ENCODE measurements around the gene SSC4D.

Gene SSC4D

DNA sequence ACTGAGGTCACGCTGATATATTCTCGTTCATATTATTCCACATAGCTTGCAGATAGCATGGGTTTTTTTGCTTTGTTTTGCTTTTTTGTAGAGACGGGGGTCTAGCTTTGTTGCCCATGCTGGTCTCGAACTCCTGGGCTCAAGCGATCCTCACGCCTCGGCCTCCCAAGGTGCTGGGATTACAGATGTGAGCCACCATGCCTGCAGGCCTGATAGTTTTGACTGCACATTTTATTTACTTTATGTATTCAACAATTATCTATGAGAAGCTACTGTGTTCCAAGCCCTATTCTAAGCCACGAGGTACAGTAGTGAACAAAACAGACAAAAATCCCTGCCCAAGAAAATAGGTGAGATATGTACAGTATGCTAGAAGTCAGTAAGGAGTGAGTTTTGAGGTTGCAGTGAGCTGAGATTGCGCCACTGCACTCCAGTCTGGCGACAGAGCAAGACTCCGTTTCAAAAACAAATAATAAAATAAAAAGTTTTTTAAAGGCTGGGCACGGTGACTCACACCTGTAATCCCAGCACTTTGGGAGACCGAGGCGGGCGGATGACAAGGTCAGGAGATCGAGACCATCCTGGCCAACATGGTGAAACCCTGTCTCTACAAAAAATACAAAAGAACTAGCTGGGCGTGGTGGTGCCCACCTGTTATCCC, 49.4 kb downstream of the SSC4D start:
- no peak for ATAC-seq (replicated peaks)

DNA sequence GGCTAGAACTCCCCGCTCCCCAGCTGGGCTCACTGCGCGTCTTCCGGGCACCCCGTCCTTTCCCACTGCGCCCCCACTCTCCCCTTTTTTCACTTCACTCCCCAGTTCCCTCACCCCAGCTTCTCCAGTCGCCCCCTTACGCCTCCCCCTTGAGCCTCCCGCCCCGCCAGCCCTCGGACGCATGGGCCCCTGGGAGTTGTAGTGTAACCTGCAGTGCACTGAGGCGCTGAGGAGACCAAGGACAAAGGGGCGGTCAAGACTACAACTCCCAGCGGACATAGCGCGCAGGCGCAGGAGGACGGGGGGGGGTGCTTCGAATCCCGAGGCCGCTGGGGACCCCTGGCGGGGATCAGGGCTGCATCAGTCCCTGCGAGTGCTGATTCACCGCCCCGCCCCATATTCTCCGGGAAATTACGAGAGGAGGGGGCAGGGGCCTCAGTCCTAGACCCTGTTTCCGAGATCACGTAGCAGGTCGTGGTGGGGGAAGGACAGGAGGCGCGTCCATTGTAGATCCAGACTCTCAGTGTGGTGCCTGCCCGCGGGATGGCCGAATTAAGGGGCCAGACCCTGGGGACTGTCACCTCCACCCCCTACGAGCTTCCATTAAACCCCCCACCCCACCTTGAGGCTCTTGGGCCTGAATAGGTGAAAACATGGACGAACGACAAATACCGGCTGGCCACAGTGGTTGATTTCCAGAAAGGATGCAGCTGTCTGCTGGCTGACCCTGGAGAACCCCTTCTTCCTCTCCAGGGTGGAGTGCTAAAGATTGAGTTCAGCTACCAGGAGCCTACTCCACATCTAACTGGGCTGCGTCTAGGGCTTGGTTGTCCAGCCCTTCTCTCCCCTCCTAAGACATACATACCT, 50.2 kb downstream of the SSC4D start:
- Mint-ChIP-seq H3K9me3 (no peaks in the 10 kb centered on the region), H3K4me1 (ENCODE audit: low read depth in 2 of 2) (peaks cover 22 to 40% of the 10 kb centered on the region in 2 donors)
- DNase-seq, result peak; percentile 90 to 95 (median 93)

More for the DNA sequence above, 49.4 kb downstream of the SSC4D start:
- DNase-seq, result no peak
- H3K27ac Mint-ChIP-seq, result peak overlapping the region; percentile 94 to 95
- H3K9me3 Mint-ChIP-seq, result no peaks in the 10 kb centered on the region
- H3K36me3 Mint-ChIP-seq (ENCODE audit: insufficient read depth), result peaks cover 24% of the 10 kb centered on the region
- no peaks in the 10 kb centered on the region for H3K27me3 Mint-ChIP-seq
- H3K4me3 Mint-ChIP-seq, result peak overlapping the region; percentile 94 to 96
- H3K4me1 Mint-ChIP-seq (ENCODE audit: low read depth in 2 of 2), result peaks cover 25 to 39% of the 10 kb centered on the region in 2 donors

DNA sequence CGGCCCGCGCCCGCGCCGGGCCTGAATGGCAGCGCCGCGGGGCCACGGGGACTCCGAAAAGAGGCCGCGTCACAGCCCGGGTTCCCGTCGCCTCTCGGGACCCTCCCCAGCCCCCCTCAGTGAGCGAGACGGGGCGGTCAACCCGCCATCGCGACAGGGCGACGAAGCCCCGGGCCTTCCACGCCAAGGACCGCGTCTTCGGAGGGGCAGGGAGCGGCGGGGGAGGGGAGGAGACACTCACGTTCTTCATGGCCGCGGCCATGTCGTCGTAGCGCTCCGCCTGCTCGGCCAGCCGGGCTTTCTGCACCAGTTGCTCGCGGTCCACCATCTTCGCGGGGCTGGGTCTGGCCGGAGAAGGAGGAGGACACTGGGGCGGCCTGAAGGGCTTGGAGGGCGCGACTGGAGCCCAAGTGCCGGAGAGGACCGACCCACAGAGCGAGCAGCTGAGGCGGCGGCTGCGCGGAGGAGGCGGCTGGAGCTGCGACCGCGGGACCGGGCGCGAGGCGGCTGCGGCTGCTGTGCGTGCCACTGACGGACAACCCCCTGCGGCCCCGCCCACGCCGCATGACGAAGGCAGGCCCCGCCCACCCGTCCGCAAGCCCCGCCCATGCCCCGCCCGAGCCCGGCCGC, 50.9 kb downstream of the SSC4D start, which contains the start of gene YWHAG:
YWHAG (minus strand) TSS at position 511 of the 630 bp plus-strand sequence; CDS start at position 328, 183 bp downstream.
- Mint-ChIP-seq H3K36me3 (ENCODE audit: insufficient read depth) (peaks cover 24% of the 10 kb centered on the region), H3K4me3 (peak within 1 kb of the TSS; percentile 94 to 96), H3K4me1 (ENCODE audit: low read depth in 2 of 2) (peaks cover 20 to 37% of the 10 kb centered on the region in 2 donors), H3K27me3 (no peaks in the 10 kb centered on the region), H3K27ac (peak within 1 kb of the TSS; percentile 95), H3K9me3 (no peaks in the 10 kb centered on the region)
- ATAC-seq (replicated peaks) (peak; percentile 73), DNase-seq (peak in 2 of 3 experiments; percentile 81)

More for the DNA sequence above, 50.2 kb downstream of the SSC4D start:
- peak; percentile 91 for ATAC-seq (replicated peaks)
- Mint-ChIP-seq H3K4me3 (peak overlapping the region; percentile 94 to 96), H3K27ac (peak overlapping the region; percentile 94 to 95), H3K27me3 (no peaks in the 10 kb centered on the region), H3K36me3 (ENCODE audit: insufficient read depth) (peaks cover 24% of the 10 kb centered on the region)

DNA sequence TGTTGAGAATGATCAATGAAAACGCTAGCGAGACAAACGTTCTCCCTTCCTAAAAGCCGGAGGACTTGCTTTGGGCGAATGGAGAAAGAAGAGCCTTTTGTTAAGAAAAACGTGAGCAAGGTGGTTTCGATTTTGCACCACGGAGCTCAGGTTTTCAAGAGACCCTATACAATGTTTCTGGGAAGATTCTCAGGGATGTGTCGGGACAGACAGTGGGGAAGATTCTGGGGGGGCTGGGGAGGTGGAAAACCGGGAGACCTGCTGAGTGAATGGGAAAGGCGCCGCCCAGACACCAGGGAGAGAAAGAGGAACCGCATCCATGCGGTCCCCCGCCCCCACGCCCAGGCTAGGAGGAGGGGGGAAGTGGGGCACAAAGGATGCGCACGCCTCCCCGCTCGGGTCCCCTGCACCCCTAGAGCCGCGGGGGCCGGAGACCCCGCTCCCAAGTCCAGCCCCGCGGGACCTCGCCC, 51.5 kb downstream of the SSC4D start:
- Mint-ChIP-seq H3K4me3 (peak overlapping the region; percentile 94 to 96), H3K36me3 (ENCODE audit: insufficient read depth) (peaks cover 24% of the 10 kb centered on the region), H3K27me3 (no peaks in the 10 kb centered on the region), H3K9me3 (no peaks in the 10 kb centered on the region), H3K4me1 (ENCODE audit: low read depth in 2 of 2) (peaks cover 20 to 37% of the 10 kb centered on the region in 2 donors), H3K27ac (peak overlapping the region; percentile 95)
- ATAC-seq (replicated peaks) (peak; percentile 2), DNase-seq (peak in 1 of 3 experiments; percentile 11)

DNA sequence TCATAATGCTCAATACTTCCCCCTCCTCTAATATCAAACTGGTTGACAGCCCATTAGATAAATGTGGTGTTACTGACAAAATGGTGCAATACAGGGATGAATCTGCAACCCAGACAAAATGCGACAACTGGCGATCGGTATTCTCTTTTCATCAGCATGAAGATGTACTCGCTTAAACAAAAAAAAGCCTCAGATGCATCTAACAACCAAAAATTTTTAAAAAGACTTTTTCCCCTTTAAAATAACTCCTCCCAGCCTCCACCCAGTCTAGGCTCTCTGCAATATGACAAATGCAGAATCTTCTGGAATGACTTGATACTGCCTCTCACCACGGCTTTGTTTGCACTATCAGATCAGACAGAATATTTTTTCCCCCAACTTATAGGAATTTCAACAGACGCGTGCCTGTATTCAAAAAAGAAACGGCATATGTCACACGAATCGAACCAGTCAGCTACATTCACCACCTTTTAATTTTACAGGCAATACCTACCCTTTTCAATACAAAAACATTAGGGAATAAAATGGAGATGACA, 52.0 kb downstream of the SSC4D start:
- peak overlapping the region; percentile 95 for H3K27ac Mint-ChIP-seq
- H3K4me1 Mint-ChIP-seq (ENCODE audit: low read depth in 2 of 2), result peaks cover 23 to 40% of the 10 kb centered on the region in 2 donors
- DNase-seq, result no peak
- peak overlapping the region; percentile 94 to 96 for H3K4me3 Mint-ChIP-seq
- H3K36me3 Mint-ChIP-seq (ENCODE audit: insufficient read depth), result peaks cover 24% of the 10 kb centered on the region
- no peaks in the 10 kb centered on the region for H3K27me3 Mint-ChIP-seq
- no peak for ATAC-seq (replicated peaks)
- H3K9me3 Mint-ChIP-seq, result no peaks in the 10 kb centered on the region

DNA sequence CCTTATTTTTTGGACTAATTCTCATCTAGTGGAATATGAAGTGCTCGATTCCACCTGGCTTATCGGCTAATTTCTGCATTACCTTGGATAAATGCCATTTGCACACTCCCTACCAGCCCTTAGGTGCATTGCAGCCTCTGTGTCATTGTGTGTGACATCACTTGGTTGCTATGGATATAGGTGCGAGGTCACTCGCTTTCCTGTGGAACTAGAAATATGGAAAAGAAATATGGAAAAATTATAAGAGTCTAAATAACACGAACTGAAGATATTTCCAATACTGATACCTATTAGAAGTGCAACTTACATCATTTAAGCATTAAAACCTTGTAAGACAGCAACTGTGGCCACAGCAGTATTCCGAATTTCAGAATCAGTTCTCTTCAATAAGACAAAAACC, 52.7 kb downstream of the SSC4D start:
- Mint-ChIP-seq H3K4me1 (ENCODE audit: low read depth in 2 of 2) (peaks cover 29 to 47% of the 10 kb centered on the region in 2 donors), H3K36me3 (ENCODE audit: insufficient read depth) (peaks cover 24% of the 10 kb centered on the region), H3K9me3 (no peaks in the 10 kb centered on the region), H3K27me3 (no peaks in the 10 kb centered on the region), H3K27ac (peak overlapping the region; percentile 95), H3K4me3 (peak overlapping the region; percentile 94 to 96)
- ATAC-seq (replicated peaks) (no peak), DNase-seq (no peak)

DNA sequence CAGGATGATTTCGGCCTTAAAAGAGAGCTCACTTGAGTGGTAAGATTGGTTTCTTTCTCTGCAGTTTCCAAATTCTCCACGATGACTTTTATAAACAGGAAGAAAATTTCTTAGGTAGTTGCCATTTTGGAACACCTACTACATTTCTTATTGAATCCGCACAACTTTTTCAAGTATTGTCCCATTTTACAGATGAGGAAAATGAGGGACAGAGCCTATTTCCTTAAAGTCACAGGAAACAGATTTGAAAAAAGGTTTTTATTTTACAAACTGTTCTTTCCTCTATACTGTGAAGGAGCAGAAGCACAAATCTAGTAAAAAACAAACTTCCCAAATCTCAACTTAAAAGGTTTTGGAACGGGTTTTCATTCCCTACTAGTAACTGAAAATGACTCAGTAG, 53.4 kb downstream of the SSC4D start:
- Mint-ChIP-seq H3K4me3 (peak overlapping the region in 1 of 2 donors; percentile 23), H3K9me3 (no peaks in the 10 kb centered on the region), H3K36me3 (ENCODE audit: insufficient read depth) (peaks cover 24% of the 10 kb centered on the region), H3K4me1 (ENCODE audit: low read depth in 2 of 2) (peaks cover 35 to 54% of the 10 kb centered on the region in 2 donors), H3K27ac (peak overlapping the region in 1 of 2 donors; percentile 7), H3K27me3 (no peaks in the 10 kb centered on the region)
- DNase-seq, result no peak
- ATAC-seq (replicated peaks), result no peak

DNA sequence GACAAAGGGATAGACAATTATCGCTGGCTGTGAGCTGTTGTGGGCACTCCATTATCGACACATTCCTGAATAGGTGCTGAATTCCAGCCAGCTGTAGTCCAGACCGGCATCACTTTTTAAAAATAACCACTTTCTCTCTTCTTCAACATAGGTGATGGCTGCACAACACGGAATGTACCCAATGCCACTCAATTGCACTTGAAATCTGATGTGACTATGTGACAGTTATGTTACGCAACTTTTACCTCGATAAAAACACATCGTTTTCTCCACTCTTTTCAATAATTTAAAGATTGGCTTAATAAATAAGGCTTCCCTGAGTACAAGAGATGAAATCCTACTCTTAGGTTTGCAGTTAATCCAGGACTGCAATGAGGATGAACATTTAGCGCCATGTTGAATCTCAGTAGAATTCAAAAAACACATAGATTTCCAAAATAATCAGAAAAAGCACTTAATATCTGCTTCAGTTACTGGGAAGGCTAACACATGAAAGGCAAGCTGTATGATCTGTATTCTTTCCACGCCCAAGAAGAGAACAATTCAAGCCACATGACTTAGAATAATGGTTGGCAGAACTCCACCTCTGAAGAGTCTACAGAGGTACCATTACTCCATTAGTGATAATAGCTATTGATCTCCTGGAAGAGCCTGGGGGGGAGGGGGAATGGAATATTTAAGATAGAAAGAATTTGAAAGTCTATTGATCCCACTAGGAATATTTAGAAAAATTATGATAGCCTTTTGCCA, 54.3 kb downstream of the SSC4D start:
- H3K9me3 Mint-ChIP-seq, result no peaks in the 10 kb centered on the region
- H3K4me3 Mint-ChIP-seq, result no peak overlapping the region
- no peak for ATAC-seq (replicated peaks)
- H3K4me1 Mint-ChIP-seq (ENCODE audit: low read depth in 2 of 2), result peaks cover 37 to 56% of the 10 kb centered on the region in 2 donors
- H3K27ac Mint-ChIP-seq, result peak overlapping the region in 1 of 2 donors; percentile 7
- no peaks in the 10 kb centered on the region for H3K27me3 Mint-ChIP-seq
- peaks cover 24% of the 10 kb centered on the region for H3K36me3 Mint-ChIP-seq (ENCODE audit: insufficient read depth)
- DNase-seq, result no peak

DNA sequence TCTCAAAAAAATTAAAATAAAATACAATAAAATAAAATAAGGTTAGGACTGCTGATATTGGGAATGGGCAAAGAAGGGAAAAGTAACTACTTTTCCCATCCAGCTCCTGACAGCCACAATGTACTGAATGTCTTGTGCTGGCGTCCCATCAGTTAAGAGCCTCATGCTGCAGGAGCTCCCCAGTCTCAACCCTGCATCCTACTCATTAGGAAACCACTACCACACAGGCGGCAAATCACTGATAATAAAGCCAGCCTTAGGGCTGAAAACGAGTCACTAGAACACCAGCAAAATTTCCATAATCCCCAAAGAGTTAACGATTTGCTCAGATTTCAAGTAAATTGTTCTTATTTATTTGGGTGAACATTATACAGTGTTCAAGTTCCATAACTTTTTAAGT, 55.0 kb downstream of the SSC4D start:
- Mint-ChIP-seq H3K9me3 (no peaks in the 10 kb centered on the region), H3K27ac (no peak overlapping the region), H3K36me3 (ENCODE audit: insufficient read depth) (peaks cover 26% of the 10 kb centered on the region), H3K4me1 (ENCODE audit: low read depth in 2 of 2) (peaks cover 40 to 56% of the 10 kb centered on the region in 2 donors), H3K27me3 (no peaks in the 10 kb centered on the region), H3K4me3 (no peak overlapping the region)
- DNase-seq, result no peak
- no peak for ATAC-seq (replicated peaks)

DNA sequence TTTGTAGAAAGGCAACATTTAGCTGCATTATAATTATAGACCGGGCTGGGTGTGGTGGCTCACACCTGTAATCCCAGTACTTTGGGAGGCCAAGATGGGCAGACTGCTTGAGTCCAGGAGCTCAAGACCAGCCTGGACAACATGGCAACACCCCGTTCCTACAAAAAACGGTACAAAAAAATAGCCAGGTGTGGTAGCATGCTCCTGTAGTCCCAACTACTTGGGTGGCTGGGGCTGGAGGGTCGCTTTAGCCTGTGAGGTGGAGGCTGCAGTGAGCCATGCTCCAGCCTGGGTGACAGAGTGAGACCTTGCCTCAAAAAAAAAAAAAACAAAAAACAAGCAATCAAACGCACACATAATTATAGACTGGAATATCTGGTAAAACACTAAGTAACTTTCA, 55.8 kb downstream of the SSC4D start:
- ATAC-seq (replicated peaks), result no peak
- H3K4me1 Mint-ChIP-seq (ENCODE audit: low read depth in 2 of 2), result peaks cover 40 to 58% of the 10 kb centered on the region in 2 donors
- peaks cover 23% of the 10 kb centered on the region for H3K36me3 Mint-ChIP-seq (ENCODE audit: insufficient read depth)

DNA sequence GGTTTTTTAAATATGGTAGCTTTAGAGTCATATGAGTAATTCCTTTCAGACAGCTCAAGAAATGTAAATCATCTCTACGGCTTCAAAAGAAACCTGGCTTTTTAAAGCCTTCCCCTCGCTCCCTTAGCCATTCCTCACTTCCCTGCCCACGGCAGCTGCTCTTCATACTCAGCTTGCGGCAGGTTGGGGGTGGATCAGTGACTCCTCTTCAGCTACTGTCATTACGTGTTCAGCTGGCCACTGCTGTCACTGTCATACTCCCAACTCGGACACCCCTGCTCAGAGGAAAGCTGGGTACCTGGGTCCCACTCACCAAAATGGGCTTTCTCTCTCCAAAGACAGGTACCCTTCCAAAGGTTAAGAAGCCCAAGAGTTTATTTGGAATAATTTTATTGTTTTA, 57.3 kb downstream of the SSC4D start:
- no peak overlapping the region for H3K27ac Mint-ChIP-seq
- peaks cover 36 to 54% of the 10 kb centered on the region in 2 donors for H3K4me1 Mint-ChIP-seq (ENCODE audit: low read depth in 2 of 2)
- ATAC-seq (replicated peaks), result no peak
- peaks cover 27% of the 10 kb centered on the region for H3K36me3 Mint-ChIP-seq (ENCODE audit: insufficient read depth)
- no peaks in the 10 kb centered on the region for H3K27me3 Mint-ChIP-seq
- no peaks in the 10 kb centered on the region for H3K9me3 Mint-ChIP-seq
- no peak overlapping the region for H3K4me3 Mint-ChIP-seq
- DNase-seq, result no peak

More for the DNA sequence above, 55.8 kb downstream of the SSC4D start:
- no peak overlapping the region for H3K4me3 Mint-ChIP-seq
- no peaks in the 10 kb centered on the region for H3K9me3 Mint-ChIP-seq
- DNase-seq, result no peak
- no peaks in the 10 kb centered on the region for H3K27me3 Mint-ChIP-seq
- H3K27ac Mint-ChIP-seq, result no peak overlapping the region

DNA sequence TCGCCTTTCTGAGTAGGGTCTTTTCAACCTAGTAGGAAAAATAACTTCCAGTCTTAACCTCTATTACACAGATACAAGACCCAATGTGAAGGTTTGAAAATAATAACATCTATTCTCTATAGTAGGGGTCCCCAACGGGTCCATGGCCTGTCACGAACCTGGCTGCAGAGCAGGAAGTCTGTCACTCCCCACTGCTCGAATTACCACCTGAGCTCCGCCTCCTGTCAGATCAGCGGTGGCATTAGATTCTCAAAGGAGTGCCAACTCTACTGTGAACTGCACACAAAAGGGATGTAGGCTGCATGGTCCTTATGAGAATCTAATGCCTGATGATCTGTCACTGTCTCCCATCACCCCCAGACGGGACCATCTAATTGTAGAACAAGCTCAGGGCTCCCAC, 58.1 kb downstream of the SSC4D start:
- ATAC-seq (replicated peaks) (no peak), DNase-seq (no peak)
- no peaks in the 10 kb centered on the region for H3K9me3 Mint-ChIP-seq
- no peak overlapping the region for H3K4me3 Mint-ChIP-seq
- H3K4me1 Mint-ChIP-seq (ENCODE audit: low read depth in 2 of 2), result peaks cover 41 to 57% of the 10 kb centered on the region in 2 donors
- no peak overlapping the region for H3K27ac Mint-ChIP-seq
- H3K36me3 Mint-ChIP-seq (ENCODE audit: insufficient read depth), result peaks cover 30% of the 10 kb centered on the region
- no peaks in the 10 kb centered on the region for H3K27me3 Mint-ChIP-seq
